Uterus (tissue), 2 donors: ENCODE results near the gene FOSB.

Source experiments
- POLR2A ChIP-seq, 2 donors: fragments of 450-650 bp; IDR thresholded peaks; one replicate each; pipeline ENCODE4 v1.6.1; 2016; ENCODE audit warnings: antibody characterized with exemption in 2 of 2, mild to moderate bottlenecking in 1 of 2, moderate library complexity in 1 of 2
- TF ChIP-seq, protein P1 (sequence below), 4 experiments: fragments of 200-600 bp in 2 of 4; fragments of 450-650 bp in 2 of 4; sonication (generic) in 2 of 4; IDR thresholded peaks; one replicate each; pipeline ENCODE4 v1.5.1; 2016 to 2019; ENCODE audit warnings: antibody characterized with exemption in 4 of 4, mild to moderate bottlenecking in 2 of 4, moderate library complexity in 1 of 4

DNA sequence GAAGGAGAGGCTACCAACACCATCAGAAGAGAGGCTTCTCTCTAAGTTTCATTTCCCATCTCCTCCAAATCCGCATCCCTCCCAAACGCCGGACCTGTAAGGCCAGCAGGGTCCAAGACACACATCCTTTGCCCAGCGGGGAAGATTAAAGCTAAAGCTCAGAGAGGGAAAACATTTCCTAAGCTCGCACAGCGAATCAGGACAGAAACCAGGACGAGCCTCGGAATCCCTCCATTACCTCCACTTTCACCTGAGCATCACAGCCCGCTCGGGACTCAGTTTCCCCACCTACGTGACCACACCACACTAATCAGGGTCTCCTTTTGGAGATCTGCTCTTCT, 711 bp upstream of the FOSB start:
- TF ChIP-seq, protein P1, sequence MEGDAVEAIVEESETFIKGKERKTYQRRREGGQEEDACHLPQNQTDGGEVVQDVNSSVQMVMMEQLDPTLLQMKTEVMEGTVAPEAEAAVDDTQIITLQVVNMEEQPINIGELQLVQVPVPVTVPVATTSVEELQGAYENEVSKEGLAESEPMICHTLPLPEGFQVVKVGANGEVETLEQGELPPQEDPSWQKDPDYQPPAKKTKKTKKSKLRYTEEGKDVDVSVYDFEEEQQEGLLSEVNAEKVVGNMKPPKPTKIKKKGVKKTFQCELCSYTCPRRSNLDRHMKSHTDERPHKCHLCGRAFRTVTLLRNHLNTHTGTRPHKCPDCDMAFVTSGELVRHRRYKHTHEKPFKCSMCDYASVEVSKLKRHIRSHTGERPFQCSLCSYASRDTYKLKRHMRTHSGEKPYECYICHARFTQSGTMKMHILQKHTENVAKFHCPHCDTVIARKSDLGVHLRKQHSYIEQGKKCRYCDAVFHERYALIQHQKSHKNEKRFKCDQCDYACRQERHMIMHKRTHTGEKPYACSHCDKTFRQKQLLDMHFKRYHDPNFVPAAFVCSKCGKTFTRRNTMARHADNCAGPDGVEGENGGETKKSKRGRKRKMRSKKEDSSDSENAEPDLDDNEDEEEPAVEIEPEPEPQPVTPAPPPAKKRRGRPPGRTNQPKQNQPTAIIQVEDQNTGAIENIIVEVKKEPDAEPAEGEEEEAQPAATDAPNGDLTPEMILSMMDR (IDR thresholded peaks at IDR 0.05), result no peak
- no peak for TF ChIP-seq POLR2A (IDR thresholded peaks at IDR 0.05)
